A549 (cell line): ENCODE data around the gene GSG1L. TPM values are rescaled to one million over a fixed set of nuclear protein-coding genes. Genes with fewer than 3 reads are reported as not detected.

Experiments
- ATAC-seq, 2 experiments: fragments of 200-7000 bp in 1 of 2; fragments of >200 bp in 1 of 2; cut with Nextera tagmentation in 1 of 2; cut with Tn5 transposase in 1 of 2; 3 replicates each; pipeline versions ENCODE4 v1.8.0 to v1.9.1; 2018 to 2020; ENCODE audit warnings: mild to moderate bottlenecking in 1 of 2, moderate library complexity in 1 of 2
- CTCF ChIA-PET: fragments of 300-600 bp; sonication (Branson Sonifier 250); formaldehyde crosslinking; extraction: SDS; loops from one replicate; lab custom pipeline; 2021; ENCODE audit warnings: antibody characterized with exemption, inconsistent platforms; lab: Yijun Ruan, JAX
- POLR2A ChIA-PET: fragments of 350-600 bp; formaldehyde crosslinking; extraction: SDS; loops from one replicate; lab custom pipeline; 2021; ENCODE audit warnings: antibody characterized with exemption, inconsistent platforms; lab: Yijun Ruan, JAX
- DNase-seq, 2 experiments: peaks; one replicate each; pipeline versions ENCODE4 v3.0.0 to v3.0.0-alpha.2; 2011 to 2016; ENCODE audit warnings: low read depth in 1 of 2, low spot score in 1 of 2
- FAIRE-seq: peaks from 2 replicates; lab custom pipeline; 2011; peaks lifted over from hg19 to GRCh38; lab: Jason Lieb, UNC
- H3K27ac ChIP-seq, 2 experiments: fragments of >200 bp; sonication (Bioruptor Twin); formaldehyde crosslinking; 3 replicates each; pipeline ENCODE4 v1.5.1; 2016 to 2017
- H3K4me1 ChIP-seq: fragments of >200 bp; sonication (Bioruptor Twin); formaldehyde crosslinking; 3 replicates; pipeline ENCODE4 v1.6.1; 2016
- H3K4me2 ChIP-seq: fragments of >200 bp; sonication (Bioruptor Twin); formaldehyde crosslinking; 3 replicates; pipeline ENCODE4 v1.6.1; 2016
- H3K4me3 ChIP-seq: fragments of >200 bp; sonication (Bioruptor Twin); formaldehyde crosslinking; 3 replicates; pipeline ENCODE4 v1.5.1; 2016
- H3K9me3 ChIP-seq: fragments of >200 bp; sonication (Bioruptor Twin); formaldehyde crosslinking; 3 replicates; pipeline ENCODE4 v1.6.1; 2016
- CBX2 ChIP-seq: fragments of 200-600 bp; sonication (generic); IDR thresholded peaks from 2 replicates; pipeline ENCODE4 v1.6.1; 2016; ENCODE audit warnings: low read depth, mild to moderate bottlenecking, borderline replicate concordance
- CBX8 ChIP-seq: fragments of 200-600 bp; sonication (generic); IDR thresholded peaks from 2 replicates; pipeline ENCODE4 v1.6.1; 2016
- CHD4 ChIP-seq: fragments of 200-600 bp; sonication (generic); IDR thresholded peaks from 2 replicates; pipeline ENCODE4 v1.6.1; 2016; ENCODE audit warnings: antibody characterized with exemption, mild to moderate bottlenecking, borderline replicate concordance
- EP300 ChIP-seq, 2 experiments: fragments of >200 bp; sonication (Bioruptor Twin); formaldehyde crosslinking; IDR thresholded peaks; 2 replicates in 1 of 2; 3 replicates in 1 of 2; pipeline ENCODE4 v1.6.1; 2016 to 2017
- ESRRA ChIP-seq: fragments of 150-350 bp; IDR thresholded peaks from 2 replicates; pipeline ENCODE4 v1.6.1; 2014; ENCODE audit warnings: mild to moderate bottlenecking, low read length, borderline replicate concordance
- FOSL2 ChIP-seq, 2 experiments: fragments of 450-650 bp in 1 of 2; fragments of >200 bp in 1 of 2; sonication (Bioruptor Twin) in 1 of 2; formaldehyde crosslinking; IDR thresholded peaks; 2 replicates each; pipeline versions ENCODE4 v1.5.0 to v1.6.1; 2016 to 2020; ENCODE audit warnings: mild to moderate bottlenecking in 1 of 2, moderate library complexity in 1 of 2
- FOXS1 ChIP-seq: fragments of 250-450 bp; sonication (Bioruptor Pico); IDR thresholded peaks from 2 replicates; pipeline ENCODE4 v1.5.0; 2020; ENCODE audit warnings: mild to moderate bottlenecking, moderate library complexity
- GATA3 ChIP-seq: IDR thresholded peaks from 2 replicates; pipeline ENCODE4 v1.6.1; 2012; ENCODE audit warnings: borderline replicate concordance
- HDAC2 ChIP-seq: fragments of 200-600 bp; sonication (generic); IDR thresholded peaks from 2 replicates; pipeline ENCODE4 v1.6.1; 2016
- HMGXB4 ChIP-seq: fragments of 250-450 bp; sonication (Bioruptor Pico); IDR thresholded peaks from 2 replicates; pipeline ENCODE4 v1.5.0; 2021; ENCODE audit warnings: mild to moderate bottlenecking, moderate library complexity, borderline replicate concordance
- HOXA7 ChIP-seq: fragments of 250-450 bp; sonication (Bioruptor Pico); IDR thresholded peaks from 2 replicates; pipeline ENCODE4 v1.5.0; 2020; ENCODE audit warnings: mild to moderate bottlenecking, moderate library complexity
- HOXB13 ChIP-seq: fragments of 250-450 bp; sonication (Bioruptor Pico); IDR thresholded peaks from 2 replicates; pipeline ENCODE4 v1.5.0; 2020; ENCODE audit warnings: low read depth, mild to moderate bottlenecking, moderate library complexity
- JUN ChIP-seq, 2 experiments: fragments of >200 bp; sonication (Bioruptor Twin); formaldehyde crosslinking; IDR thresholded peaks; 2 replicates in 1 of 2; 3 replicates in 1 of 2; pipeline ENCODE4 v1.6.1; 2016 to 2017
- MAZ ChIP-seq: fragments of 150-350 bp; IDR thresholded peaks from 2 replicates; pipeline ENCODE4 v1.6.1; 2014; ENCODE audit warnings: antibody characterized with exemption, low read depth, low read length, borderline replicate concordance
- NFE2L2 ChIP-seq: fragments of 150-350 bp; conservative IDR thresholded peaks from 2 replicates; pipeline ENCODE4 v1.6.1; 2014; ENCODE audit warnings: low read length
- NPAS2 ChIP-seq: fragments of 250-450 bp; sonication (Bioruptor Pico); IDR thresholded peaks from 2 replicates; pipeline ENCODE4 v1.8.0; 2022; ENCODE audit warnings: mild to moderate bottlenecking, moderate library complexity, borderline replicate concordance
- REST ChIP-seq: fragments of 200-600 bp; sonication (generic); IDR thresholded peaks from 2 replicates; pipeline ENCODE4 v1.6.1; 2016; ENCODE audit warnings: antibody characterized with exemption, mild to moderate bottlenecking, moderate library complexity
- RFX5 ChIP-seq: fragments of 450-650 bp; IDR thresholded peaks from 2 replicates; pipeline ENCODE4 v1.7.1; 2014; ENCODE audit warnings: antibody characterized with exemption, mild to moderate bottlenecking, moderate library complexity
- RNF2 ChIP-seq: fragments of 200-600 bp; sonication (generic); IDR thresholded peaks from 2 replicates; pipeline ENCODE4 v1.6.1; 2016; ENCODE audit warnings: low read depth, mild to moderate bottlenecking, antibody characterized with exemption, moderate library complexity, borderline replicate concordance
- SMC3 ChIP-seq: fragments of >200 bp; sonication (Bioruptor Twin); formaldehyde crosslinking; IDR thresholded peaks from 3 replicates; pipeline ENCODE4 v1.6.1; 2018; ENCODE audit warnings: inconsistent platforms
- TP53 ChIP-seq: fragments of 250-450 bp; sonication (Bioruptor Pico); IDR thresholded peaks from 2 replicates; pipeline ENCODE4 v1.5.0; 2021; ENCODE audit warnings: mild to moderate bottlenecking, moderate library complexity
- ZSCAN20 ChIP-seq: fragments of 250-450 bp; sonication (Bioruptor Pico); IDR thresholded peaks from 2 replicates; pipeline ENCODE4 v1.8.0; 2022; ENCODE audit warnings: mild to moderate bottlenecking, moderate library complexity
- WGBS: methylation state at CpG from one replicate; pipeline ENCODE4 v1.1.6; 2017; ENCODE audit errors: missing lambda C conversion rate; 5-methylcytosine and 5-hydroxymethylcytosine counted together
- polyA plus RNA-seq, 4 experiments: library from polyadenylated mRNA; depleted of rRNA in 3 of 4; stranded (reverse); fragments of >200 nt; fragmentation: RNase III in 1 of 4; extraction: RNeasy Plus Mini Kit Qiagen cat#74134 plus additional on column Dnase treatment in 1 of 4; gene quantifications; 2 replicates in 3 of 4; 3 replicates in 1 of 4; pipeline ENCODE4 v1.2.3, GENCODE V29; 2011 to 2017

The GSG1L gene
- polyA plus RNA-seq, 2 of the 4 experiments (the other 2 are of a cell fraction): not detected

- POLR2A ChIA-PET: no interaction called here
- 19% methylated on average over 9 of the region's 9 CpGs for WGBS
Measured at GRCh38 chr16:27853101-27853500, 210.4 kb downstream of the GSG1L start.

GRCh38 chr16:27852681-27853080, 210.8 kb downstream of the GSG1L start:
- H3K4me2 ChIP-seq: no peak overlapping the region
- no peaks in the 10 kb centered on the region for H3K4me1 ChIP-seq
- TF ChIP-seq NFE2L2 (no peak), CBX2 (no peak), SMC3 (no peak), RNF2 (no peak), HOXB13 (CRISPR knock-in tag) (no peak), FOSL2 (IDR thresholded peaks at IDR 0.05) (no peak), FOSL2 (CRISPR knock-in tag; IDR thresholded peaks at IDR 0.05) (no peak), REST (no peak)
- no peak overlapping the region for H3K4me3 ChIP-seq
- FAIRE-seq (no peak), DNase-seq (no peak), ATAC-seq (no peak)
- CTCF ChIA-PET: interaction anchor here (0.8 to 0.9 kb wide), 2 partner anchors 213 to 218 kb away, joined by 3 to 4 read pairs; no protein-coding TSS in a partner anchor
- no peaks in the 10 kb centered on the region for H3K9me3 ChIP-seq
- 24% methylated on average over 13 of the region's 13 CpGs for WGBS
- H3K27ac ChIP-seq: no peak overlapping the region
- POLR2A ChIA-PET: no interaction called here

More at GRCh38 chr16:27853101-27853500, 210.4 kb downstream of the GSG1L start:
- Histone ChIP-seq H3K4me3 (no peak overlapping the region), H3K4me1 (no peaks in the 10 kb centered on the region), H3K9me3 (no peaks in the 10 kb centered on the region), H3K27ac (no peak overlapping the region), H3K4me2 (no peak overlapping the region)
- CTCF ChIA-PET: interaction anchor here (0.8 kb wide), 1 partner anchor 213 kb away, joined by 3 read pairs; no protein-coding TSS in a partner anchor
- FAIRE-seq (no peak), DNase-seq (no peak), ATAC-seq (no peak)
- TF ChIP-seq HMGXB4 (CRISPR knock-in tag) (no peak), GATA3 (no peak), RFX5 (no peak), FOSL2 (IDR thresholded peaks at IDR 0.05) (no peak), FOSL2 (CRISPR knock-in tag; IDR thresholded peaks at IDR 0.05) (no peak), JUN (IDR thresholded peaks at IDR 0.05) (no peak), ESRRA (no peak), MAZ (no peak), CBX8 (no peak), REST (no peak), SMC3 (no peak), HOXA7 (CRISPR knock-in tag) (no peak), RNF2 (no peak), CHD4 (no peak), NPAS2 (no peak), HDAC2 (no peak), ZSCAN20 (CRISPR knock-in tag) (no peak), EP300 (IDR thresholded peaks at IDR 0.05) (no peak), TP53 (CRISPR knock-in tag) (no peak), FOXS1 (no peak), NFE2L2 (no peak)
